K562 (cell line): ENCODE measurements around the gene GLRX. TPM values are rescaled to one million over a fixed set of nuclear protein-coding genes. Genes with fewer than 3 reads are reported as not detected.

Source experiments
- CXXC5 ChIP-seq: fragments of 250-450 bp; sonication (Bioruptor Pico); IDR thresholded peaks from 2 replicates; pipeline ENCODE4 v1.8.0; 2022; ENCODE audit warnings: inconsistent platforms, mild to moderate bottlenecking, moderate library complexity
- TEAD2 ChIP-seq: fragments of 450-650 bp; IDR thresholded peaks from 2 replicates; pipeline ENCODE4 v1.6.1; 2016; ENCODE audit warnings: missing genetic modification characterization, control low read depth, missing compliant biosample characterization
- ZNF146 ChIP-seq: IDR thresholded peaks from one replicate; pipeline ENCODE4 v1.6.1; 2018; ENCODE audit warnings: missing compliant biosample characterization; ENCODE audit not compliant: unreplicated experiment
- ZNF707 ChIP-seq: fragments of 250-450 bp; sonication (Bioruptor Pico); conservative IDR thresholded peaks from 2 replicates; pipeline ENCODE4 v1.8.0; 2022; ENCODE audit warnings: inconsistent platforms, mild to moderate bottlenecking, moderate library complexity
- polyA plus RNA-seq, 8 experiments: library from polyadenylated mRNA; depleted of rRNA in 4 of 8; stranded (reverse) in 5 of 8; unstranded in 3 of 8; fragments of >200 nt; fragmentation: Nextera tagmentation in 2 of 8; fragmentation: Illumina TruSeq in 1 of 8; extraction: Ambion mirVana in 2 of 8; extraction: Trizol in 1 of 8; gene quantifications; 2 replicates each; pipeline versions ENCODE4 v1.2.1 to v1.2.3, GENCODE V29; 2011 to 2014; ENCODE audit warnings: inconsistent platforms in 1 of 8, missing spikeins in 1 of 8
- total RNA-seq, 7 experiments: library from RNA; depleted of rRNA in 6 of 7; stranded (reverse); fragments of >200 nt in 6 of 7; fragmentation: Illumina TruSeq in 2 of 7; extraction: Trizol in 2 of 7; gene quantifications; 2 replicates each; pipeline versions ENCODE4 v1.2.1 to v1.2.3, GENCODE V29; 2011 to 2021; ENCODE audit warnings: low replicate concordance in 1 of 7
- TF ChIP-seq, protein P1 (sequence below): sonication (generic); formaldehyde crosslinking; IDR thresholded peaks from 2 replicates; pipeline ENCODE4 v1.8.1; 2022; ENCODE audit warnings: missing genetic modification reagents
- TF ChIP-seq, protein P2 (sequence below): sonication (generic); formaldehyde crosslinking; IDR thresholded peaks from 2 replicates; pipeline ENCODE4 v1.8.0; 2022; ENCODE audit warnings: mild to moderate bottlenecking, missing genetic modification reagents
- TF ChIP-seq, protein P3 (sequence below): fragments of 250-450 bp; sonication (Bioruptor Pico); IDR thresholded peaks from 2 replicates; pipeline ENCODE4 v1.8.0; 2022; ENCODE audit warnings: moderate library complexity, mild to moderate bottlenecking, inconsistent platforms
- TF ChIP-seq, protein P4 (sequence below): fragments of 200-600 bp; sonication (generic); IDR thresholded peaks from one replicate; pipeline ENCODE4 v1.6.1; 2012; ENCODE audit warnings: mild to moderate bottlenecking, low read depth, low read length, inconsistent platforms

Gene GLRX
- total and polyA plus RNA-seq, 9 of the 15 experiments (the other 6 are each of a cell fraction or from before 2014, with no cell fraction given), result 2.3 to 11.2 (median 4.6) TPM

DNA sequence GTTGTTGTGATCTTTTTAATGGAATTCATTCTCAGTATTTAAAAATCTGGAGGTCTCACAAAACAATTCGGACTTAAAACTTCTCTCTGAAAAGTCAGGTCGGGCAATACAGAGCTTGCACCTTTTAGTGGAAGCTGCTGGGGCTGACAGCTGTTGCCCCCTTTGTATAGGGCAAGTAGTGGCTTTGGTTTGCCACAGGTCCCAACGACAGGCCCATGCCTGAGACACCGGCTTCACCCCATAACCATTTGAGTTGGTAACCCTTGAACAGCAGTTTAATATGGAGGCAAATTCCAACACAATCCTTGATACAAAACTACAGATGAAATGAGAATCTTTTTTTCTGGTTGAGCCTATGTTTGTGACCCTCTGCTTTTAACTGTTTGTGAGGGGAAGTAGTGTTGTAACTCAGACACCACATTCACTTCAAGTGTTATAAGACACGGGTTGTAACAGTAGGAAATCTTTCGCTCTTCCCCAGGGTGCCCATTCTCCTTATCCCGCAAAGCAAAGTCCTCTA is 752 bp upstream of the GLRX start (continued):
- TF ChIP-seq, protein P1, sequence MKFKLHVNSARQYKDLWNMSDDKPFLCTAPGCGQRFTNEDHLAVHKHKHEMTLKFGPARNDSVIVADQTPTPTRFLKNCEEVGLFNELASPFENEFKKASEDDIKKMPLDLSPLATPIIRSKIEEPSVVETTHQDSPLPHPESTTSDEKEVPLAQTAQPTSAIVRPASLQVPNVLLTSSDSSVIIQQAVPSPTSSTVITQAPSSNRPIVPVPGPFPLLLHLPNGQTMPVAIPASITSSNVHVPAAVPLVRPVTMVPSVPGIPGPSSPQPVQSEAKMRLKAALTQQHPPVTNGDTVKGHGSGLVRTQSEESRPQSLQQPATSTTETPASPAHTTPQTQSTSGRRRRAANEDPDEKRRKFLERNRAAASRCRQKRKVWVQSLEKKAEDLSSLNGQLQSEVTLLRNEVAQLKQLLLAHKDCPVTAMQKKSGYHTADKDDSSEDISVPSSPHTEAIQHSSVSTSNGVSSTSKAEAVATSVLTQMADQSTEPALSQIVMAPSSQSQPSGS (CRISPR knock-in tag), result no peak
- TF ChIP-seq, protein P2, sequence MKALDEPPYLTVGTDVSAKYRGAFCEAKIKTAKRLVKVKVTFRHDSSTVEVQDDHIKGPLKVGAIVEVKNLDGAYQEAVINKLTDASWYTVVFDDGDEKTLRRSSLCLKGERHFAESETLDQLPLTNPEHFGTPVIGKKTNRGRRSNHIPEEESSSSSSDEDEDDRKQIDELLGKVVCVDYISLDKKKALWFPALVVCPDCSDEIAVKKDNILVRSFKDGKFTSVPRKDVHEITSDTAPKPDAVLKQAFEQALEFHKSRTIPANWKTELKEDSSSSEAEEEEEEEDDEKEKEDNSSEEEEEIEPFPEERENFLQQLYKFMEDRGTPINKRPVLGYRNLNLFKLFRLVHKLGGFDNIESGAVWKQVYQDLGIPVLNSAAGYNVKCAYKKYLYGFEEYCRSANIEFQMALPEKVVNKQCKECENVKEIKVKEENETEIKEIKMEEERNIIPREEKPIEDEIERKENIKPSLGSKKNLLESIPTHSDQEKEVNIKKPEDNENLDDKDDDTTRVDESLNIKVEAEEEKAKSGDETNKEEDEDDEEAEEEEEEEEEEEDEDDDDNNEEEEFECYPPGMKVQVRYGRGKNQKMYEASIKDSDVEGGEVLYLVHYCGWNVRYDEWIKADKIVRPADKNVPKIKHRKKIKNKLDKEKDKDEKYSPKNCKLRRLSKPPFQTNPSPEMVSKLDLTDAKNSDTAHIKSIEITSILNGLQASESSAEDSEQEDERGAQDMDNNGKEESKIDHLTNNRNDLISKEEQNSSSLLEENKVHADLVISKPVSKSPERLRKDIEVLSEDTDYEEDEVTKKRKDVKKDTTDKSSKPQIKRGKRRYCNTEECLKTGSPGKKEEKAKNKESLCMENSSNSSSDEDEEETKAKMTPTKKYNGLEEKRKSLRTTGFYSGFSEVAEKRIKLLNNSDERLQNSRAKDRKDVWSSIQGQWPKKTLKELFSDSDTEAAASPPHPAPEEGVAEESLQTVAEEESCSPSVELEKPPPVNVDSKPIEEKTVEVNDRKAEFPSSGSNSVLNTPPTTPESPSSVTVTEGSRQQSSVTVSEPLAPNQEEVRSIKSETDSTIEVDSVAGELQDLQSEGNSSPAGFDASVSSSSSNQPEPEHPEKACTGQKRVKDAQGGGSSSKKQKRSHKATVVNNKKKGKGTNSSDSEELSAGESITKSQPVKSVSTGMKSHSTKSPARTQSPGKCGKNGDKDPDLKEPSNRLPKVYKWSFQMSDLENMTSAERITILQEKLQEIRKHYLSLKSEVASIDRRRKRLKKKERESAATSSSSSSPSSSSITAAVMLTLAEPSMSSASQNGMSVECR, result no peak
- TF ChIP-seq, protein P3, sequence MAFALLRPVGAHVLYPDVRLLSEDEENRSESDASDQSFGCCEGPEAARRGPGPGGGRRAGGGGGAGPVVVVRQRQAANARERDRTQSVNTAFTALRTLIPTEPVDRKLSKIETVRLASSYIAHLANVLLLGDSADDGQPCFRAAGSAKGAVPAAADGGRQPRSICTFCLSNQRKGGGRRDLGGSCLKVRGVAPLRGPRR (CRISPR knock-in tag), result no peak
- no peak for TF ChIP-seq CXXC5
- TF ChIP-seq, protein P4, sequence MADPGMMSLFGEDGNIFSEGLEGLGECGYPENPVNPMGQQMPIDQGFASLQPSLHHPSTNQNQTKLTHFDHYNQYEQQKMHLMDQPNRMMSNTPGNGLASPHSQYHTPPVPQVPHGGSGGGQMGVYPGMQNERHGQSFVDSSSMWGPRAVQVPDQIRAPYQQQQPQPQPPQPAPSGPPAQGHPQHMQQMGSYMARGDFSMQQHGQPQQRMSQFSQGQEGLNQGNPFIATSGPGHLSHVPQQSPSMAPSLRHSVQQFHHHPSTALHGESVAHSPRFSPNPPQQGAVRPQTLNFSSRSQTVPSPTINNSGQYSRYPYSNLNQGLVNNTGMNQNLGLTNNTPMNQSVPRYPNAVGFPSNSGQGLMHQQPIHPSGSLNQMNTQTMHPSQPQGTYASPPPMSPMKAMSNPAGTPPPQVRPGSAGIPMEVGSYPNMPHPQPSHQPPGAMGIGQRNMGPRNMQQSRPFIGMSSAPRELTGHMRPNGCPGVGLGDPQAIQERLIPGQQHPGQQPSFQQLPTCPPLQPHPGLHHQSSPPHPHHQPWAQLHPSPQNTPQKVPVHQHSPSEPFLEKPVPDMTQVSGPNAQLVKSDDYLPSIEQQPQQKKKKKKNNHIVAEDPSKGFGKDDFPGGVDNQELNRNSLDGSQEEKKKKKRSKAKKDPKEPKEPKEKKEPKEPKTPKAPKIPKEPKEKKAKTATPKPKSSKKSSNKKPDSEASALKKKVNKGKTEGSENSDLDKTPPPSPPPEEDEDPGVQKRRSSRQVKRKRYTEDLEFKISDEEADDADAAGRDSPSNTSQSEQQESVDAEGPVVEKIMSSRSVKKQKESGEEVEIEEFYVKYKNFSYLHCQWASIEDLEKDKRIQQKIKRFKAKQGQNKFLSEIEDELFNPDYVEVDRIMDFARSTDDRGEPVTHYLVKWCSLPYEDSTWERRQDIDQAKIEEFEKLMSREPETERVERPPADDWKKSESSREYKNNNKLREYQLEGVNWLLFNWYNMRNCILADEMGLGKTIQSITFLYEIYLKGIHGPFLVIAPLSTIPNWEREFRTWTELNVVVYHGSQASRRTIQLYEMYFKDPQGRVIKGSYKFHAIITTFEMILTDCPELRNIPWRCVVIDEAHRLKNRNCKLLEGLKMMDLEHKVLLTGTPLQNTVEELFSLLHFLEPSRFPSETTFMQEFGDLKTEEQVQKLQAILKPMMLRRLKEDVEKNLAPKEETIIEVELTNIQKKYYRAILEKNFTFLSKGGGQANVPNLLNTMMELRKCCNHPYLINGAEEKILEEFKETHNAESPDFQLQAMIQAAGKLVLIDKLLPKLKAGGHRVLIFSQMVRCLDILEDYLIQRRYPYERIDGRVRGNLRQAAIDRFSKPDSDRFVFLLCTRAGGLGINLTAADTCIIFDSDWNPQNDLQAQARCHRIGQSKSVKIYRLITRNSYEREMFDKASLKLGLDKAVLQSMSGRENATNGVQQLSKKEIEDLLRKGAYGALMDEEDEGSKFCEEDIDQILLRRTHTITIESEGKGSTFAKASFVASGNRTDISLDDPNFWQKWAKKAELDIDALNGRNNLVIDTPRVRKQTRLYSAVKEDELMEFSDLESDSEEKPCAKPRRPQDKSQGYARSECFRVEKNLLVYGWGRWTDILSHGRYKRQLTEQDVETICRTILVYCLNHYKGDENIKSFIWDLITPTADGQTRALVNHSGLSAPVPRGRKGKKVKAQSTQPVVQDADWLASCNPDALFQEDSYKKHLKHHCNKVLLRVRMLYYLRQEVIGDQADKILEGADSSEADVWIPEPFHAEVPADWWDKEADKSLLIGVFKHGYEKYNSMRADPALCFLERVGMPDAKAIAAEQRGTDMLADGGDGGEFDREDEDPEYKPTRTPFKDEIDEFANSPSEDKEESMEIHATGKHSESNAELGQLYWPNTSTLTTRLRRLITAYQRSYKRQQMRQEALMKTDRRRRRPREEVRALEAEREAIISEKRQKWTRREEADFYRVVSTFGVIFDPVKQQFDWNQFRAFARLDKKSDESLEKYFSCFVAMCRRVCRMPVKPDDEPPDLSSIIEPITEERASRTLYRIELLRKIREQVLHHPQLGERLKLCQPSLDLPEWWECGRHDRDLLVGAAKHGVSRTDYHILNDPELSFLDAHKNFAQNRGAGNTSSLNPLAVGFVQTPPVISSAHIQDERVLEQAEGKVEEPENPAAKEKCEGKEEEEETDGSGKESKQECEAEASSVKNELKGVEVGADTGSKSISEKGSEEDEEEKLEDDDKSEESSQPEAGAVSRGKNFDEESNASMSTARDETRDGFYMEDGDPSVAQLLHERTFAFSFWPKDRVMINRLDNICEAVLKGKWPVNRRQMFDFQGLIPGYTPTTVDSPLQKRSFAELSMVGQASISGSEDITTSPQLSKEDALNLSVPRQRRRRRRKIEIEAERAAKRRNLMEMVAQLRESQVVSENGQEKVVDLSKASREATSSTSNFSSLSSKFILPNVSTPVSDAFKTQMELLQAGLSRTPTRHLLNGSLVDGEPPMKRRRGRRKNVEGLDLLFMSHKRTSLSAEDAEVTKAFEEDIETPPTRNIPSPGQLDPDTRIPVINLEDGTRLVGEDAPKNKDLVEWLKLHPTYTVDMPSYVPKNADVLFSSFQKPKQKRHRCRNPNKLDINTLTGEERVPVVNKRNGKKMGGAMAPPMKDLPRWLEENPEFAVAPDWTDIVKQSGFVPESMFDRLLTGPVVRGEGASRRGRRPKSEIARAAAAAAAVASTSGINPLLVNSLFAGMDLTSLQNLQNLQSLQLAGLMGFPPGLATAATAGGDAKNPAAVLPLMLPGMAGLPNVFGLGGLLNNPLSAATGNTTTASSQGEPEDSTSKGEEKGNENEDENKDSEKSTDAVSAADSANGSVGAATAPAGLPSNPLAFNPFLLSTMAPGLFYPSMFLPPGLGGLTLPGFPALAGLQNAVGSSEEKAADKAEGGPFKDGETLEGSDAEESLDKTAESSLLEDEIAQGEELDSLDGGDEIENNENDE, result no peak
- no peak for TF ChIP-seq ZNF707 (CRISPR knock-in tag)
- TF ChIP-seq ZNF146 (CRISPR knock-in tag), result no peak
- no peak for TF ChIP-seq TEAD2 (tag)
